HK-2 (cell line): ENCODE results near the gene S100A12.

Experiments
- DNase-seq: peaks from one replicate; pipeline ENCODE4 v3.0.0-alpha.2; 2018; ENCODE audit not compliant: unreplicated experiment

Gene S100A12

GRCh38 chr1:153397051-153397923 is 21.9 kb upstream of the S100A12 start:
- no peak for DNase-seq

GRCh38 chr1:153396461-153396860 is 21.0 kb upstream of the S100A12 start:
- DNase-seq = no peak

- no peak for DNase-seq
These were observed 20.4 kb upstream of the S100A12 start for GRCh38 chr1:153395776-153396175.

DNA sequence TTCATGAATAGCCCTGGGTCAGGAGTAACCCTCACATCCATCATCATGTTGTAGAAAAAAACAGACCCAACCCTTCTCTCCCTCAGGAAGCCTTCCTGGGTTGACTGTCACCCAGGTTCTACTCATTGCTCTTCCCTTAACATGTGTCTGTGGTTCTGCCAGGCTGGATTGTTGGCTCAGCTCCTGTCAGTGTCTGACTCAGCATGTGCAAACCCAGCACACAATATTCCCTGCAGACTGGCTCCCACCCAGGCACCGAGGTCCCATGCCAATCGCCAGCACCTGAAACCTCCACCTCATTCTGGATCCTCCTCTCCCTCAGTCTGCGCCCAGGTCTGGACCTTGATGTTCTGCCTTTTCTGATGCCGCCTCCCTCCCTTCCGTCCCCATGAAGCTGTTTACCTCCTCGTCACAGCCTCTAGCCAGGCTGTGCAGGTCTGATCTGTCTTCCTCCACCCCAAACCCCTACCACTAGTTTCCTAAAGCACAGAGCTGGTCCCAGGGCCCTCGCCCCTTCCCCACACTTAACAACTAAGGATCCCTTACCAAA is 19.8 kb upstream of the S100A12 start:
- no peak for DNase-seq

DNA sequence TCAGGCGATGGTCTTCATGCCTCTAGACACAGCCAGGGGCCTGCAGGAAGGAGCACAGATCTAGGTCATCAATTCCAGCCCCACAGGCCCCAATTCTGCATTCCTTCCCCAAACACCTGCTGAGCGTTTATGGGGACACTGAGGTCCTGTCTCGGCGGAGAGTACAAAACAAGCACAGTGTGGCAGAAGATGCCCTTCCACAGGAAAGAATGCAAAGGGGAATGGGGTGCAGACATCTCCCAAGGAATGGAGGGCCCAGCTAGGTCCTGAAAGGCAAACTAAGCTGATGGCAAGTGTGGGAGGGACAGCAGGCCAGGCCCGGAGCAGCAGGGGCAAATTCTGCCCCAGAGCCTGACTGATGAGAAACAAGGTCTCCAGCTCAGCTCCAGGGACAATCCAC is 19.0 kb upstream of the S100A12 start:
- DNase-seq = no peak

DNA sequence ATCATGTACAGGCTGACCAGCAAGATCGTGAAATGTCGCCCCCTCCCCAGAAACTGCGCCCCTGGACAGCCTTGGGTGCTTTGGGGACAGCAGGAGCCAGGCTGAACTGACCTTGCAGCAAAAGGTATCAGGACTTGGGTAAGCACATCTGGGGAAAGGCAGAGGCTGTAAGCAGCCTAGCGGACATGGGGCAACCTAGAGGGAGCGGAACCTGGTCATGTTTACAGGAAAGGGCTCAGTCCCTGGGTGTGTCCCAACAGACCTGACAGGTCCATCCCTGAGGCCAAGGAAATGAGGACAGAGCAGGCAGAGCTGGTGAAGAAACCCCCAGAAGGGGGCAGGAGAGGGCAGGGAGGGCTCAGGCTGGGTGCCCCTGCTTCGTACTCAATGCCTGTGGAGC is 18.5 kb upstream of the S100A12 start:
- DNase-seq = no peak

DNA sequence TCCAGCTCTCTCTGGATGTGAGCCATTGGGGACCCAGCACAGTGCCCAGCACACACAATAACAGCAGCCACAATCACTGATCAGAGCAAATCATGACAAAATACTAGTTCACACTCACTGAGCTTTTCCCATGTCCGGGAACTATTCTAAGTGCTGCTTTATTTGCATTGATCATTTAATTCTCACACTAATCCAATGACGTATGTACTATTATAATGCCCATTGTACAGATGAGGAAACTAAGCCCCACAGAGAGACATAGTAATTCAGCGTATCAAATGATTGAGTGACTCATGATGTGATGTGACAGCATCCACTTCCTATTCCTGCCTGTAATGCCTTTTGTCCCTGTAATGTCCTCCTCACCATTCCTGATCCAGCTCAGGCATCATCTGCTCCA is 17.4 kb upstream of the S100A12 start:
- no peak for DNase-seq

DNA sequence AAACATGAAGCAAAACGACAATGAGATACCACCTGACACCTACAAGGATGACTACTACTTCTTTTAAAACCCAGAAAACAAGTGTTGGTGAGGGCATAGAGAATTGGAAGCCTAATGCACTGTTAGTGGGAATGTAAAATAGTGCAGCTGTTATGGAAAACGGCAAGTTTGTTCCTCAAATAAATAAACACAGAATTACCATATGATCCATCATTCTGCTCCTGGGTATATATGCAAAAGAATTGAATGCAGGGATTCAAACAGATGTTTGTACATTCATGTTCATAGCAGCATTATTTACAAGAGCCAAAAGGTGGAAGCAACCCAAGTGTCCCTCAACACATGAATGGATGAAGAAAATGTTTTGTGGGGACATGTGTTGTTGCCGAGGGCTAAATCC is 16.8 kb upstream of the S100A12 start:
- DNase-seq = no peak

- DNase-seq = no peak
These were observed 15.7 kb upstream of the S100A12 start, which contains the start of gene S100A8 for GRCh38 chr1:153390938-153391710. TSS of gene S100A8 (minus strand) at chr1:153391073. CDS start at chr1:153390535, 538 bp downstream.

- no peak for DNase-seq
These were observed 14.8 kb upstream of the S100A12 start for GRCh38 chr1:153389973-153390879.

DNA sequence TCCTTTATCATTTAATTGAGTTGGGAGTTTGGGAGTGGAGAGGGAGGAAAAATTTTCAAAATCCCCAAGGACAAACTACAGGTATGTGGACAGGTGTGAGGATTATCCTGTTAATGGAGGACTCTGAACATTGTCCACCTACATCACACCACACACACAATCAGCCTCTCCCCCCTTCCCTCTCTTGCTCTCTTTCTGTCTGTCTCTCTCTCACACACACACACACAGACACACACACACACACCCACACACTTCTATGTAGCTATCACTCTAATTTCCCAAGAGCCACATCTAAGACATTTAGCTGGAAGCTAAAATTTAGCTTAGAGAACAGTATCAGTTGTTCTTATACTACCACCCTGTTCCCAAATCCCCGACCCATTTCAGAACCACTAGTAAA is 14.0 kb upstream of the S100A12 start:
- no peak for DNase-seq

GRCh38 chr1:153387785-153388184 is 12.4 kb upstream of the S100A12 start:
- no peak for DNase-seq

GRCh38 chr1:153387001-153387400 is 11.6 kb upstream of the S100A12 start:
- DNase-seq = no peak

DNA sequence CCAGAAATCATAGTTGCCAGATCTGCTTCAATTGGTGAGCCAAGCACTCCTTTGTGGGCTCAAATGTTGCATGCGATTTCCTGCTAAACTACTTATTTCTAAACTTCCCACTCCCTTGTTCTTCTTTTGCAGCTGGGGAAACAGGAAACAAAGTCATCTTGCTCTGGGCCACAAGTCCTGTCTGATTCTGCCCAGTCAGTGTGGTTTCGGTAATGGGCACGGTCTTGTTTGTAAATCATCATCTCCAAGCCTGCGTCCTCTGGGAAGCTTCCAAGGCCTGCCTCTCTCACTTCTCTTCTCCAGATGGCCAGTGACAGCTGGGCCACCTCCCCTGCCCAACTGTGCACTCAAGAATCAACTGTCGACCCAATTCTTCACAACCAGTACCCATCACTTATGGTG is 11.1 kb upstream of the S100A12 start:
- no peak for DNase-seq

GRCh38 chr1:153384958-153385580 is 9.6 kb upstream of the S100A12 start:
- no peak for DNase-seq

- DNase-seq = no peak
These were observed 5.3 kb upstream of the S100A12 start for GRCh38 chr1:153380711-153381110.

GRCh38 chr1:153379591-153379990 is 4.2 kb upstream of the S100A12 start:
- DNase-seq = no peak

DNA sequence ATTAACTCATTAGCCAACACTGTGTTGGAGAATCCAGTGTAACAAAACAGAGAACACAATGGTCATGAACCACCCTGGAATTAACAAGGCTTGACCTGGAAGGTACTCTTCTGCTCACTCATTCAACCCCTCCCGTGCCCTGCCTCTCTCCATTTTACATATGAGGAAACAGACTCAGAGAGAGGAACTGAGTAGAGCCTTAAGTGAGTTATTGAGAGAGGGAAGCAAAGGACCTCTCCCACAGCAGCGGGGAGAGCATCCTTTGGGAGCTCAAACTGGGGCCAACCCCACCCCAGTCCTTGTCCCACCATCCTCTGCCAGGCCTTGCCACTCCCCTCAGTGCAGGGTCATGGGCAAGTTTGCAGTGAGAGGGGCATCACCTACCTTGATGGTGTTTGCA is 1.4 kb downstream of the S100A12 start:
- DNase-seq = no peak

DNA sequence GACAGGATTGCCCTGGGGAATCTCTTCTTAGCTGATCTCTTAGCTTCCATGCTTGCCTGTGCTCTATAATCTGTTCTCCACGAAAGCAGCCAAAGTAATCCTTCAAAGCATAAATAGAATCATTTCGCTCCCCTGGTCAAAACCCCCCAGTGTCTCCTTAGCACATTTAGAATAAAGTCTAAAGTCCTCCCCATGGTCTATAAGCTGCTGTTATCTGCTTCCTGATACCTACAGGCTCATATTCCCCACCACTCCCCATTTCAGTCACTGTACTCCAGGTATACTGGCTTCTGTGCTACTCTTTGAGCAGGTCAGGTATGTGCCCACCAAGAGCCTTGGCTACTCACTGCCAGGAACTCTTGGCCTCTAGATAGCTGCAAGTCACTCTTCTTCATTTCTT is 2.9 kb downstream of the S100A12 start:
- DNase-seq = no peak

- no peak for DNase-seq
These were observed 4.2 kb downstream of the S100A12 start for GRCh38 chr1:153371231-153371630.

DNA sequence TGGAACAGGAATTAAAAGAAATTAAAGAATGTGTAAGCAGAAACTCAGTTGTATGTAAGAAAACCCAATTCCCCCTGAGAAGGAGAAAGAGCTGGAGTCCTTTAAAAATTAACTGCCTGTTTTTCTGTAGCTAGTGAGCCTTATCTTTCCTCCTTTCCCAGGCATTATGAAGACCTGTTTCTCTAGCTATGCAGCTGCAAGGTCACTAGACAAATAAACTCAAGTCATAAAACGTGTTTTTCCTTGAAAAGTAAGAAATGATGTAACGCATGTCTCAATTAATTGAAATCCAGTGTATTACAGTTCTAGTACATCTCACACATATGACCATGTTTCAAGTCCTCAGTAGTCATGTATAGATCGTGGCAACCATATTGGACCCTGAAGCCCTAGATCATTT is 5.3 kb downstream of the S100A12 start:
- DNase-seq = no peak
